Cerebellar nuclear complex (tissue), 1 donor: ENCODE results near the gene CCNG2.
A peak's percentile ranks its signal among the peaks of the same experiment; 100 is the strongest.

Source experiments
- DNase-seq, 2 experiments: peaks; one replicate each; lab custom pipeline; 2025; lab: John Stamatoyannopoulos, UW

The CCNG2 gene

DNA sequence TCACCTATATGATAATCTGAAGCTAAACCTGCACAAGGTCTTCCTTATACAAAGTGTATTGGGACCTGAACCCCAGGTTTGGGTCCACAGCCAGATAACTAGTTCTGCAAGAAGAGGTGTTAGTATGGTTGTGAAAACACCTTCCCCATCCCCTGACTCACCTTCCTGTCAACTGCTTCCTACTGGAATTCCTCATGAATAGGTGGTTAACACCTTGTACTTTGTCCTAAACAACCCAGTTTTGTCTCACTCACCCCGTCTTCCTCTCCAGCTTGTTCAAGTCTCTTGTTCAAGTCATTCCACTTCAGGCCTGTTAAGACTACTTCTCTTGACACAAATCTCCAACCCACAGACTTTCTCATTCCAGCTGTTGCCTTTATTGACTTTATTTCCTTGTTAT lies 45.5 kb downstream of the CCNG2 start:
- no peak for DNase-seq

DNA sequence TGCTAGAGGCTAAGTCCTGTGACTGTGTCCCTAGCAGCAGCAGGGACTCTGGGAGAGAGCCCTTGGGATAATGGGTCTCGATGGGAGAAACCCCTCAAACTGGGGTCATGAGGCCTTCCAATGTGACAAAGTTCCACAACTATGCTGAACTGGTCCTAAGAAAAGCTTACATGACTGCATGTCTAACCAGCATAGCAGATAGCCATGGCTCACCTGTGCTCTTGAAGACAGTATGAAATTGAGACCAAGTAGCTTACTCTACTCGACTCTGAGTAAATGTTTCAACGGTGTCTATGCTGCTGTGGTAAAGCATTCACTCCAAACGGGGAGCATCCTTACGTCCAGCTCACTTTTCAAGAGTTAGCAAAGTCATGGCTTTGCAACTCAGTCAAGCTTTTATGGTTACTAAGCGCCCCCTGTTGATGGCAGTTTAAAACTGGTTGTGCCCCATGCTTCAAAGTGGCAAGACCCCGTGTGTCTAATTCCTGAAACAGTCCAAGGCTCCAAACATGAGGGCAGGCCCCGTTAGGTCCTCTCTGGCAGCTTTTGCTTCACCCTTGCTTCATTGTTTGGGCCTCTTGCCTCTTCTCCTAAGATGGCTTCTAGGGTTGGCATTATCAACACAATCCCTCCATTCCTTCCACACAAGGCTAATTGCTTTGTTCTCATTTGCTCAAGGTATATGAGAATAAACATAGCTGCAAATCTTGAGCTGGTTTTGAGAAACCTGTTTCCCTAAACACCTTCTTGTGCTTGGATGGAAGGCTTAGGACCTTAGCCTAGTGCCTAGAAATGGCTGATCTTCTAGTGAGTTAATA lies 46.6 kb downstream of the CCNG2 start:
- peak in 1 of 2 experiments; percentile 57 for DNase-seq

DNA sequence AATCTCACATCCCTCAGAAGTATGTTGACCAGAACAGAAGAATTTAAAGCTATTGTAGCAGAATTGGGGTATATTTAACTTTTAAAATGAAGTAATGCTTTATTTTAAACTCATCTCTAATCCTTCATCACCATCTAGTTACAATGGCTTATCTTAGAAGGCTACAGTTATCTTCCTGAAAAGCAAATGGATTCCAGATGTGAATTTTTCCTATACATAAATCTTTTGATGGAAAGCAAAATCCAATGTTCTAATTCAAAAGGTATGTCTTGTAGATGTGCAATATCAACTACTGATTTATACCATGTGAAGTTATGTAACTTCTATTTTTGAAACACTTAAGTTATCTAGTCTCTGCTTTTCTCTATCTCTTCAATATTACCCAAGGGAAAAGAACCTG lies 47.6 kb downstream of the CCNG2 start:
- no peak for DNase-seq

DNA sequence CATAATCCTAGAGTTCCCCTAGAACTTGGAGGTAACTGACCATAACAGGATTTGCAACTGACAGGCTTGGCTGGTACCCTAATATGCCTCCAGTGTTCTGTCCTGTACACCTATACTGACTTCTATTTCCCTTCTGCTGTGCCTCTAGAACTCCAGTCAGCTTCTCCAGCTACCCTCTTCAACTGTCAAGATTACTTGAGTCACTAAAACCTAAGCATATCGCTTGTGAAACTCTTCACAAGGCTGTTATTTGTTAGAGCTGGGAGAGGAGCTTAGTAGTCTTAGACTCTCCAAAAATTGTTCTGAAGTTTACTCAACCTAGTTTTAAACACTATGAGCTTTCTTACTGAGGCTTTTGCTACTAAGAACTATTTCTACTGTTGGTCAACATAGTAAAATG lies 52.0 kb downstream of the CCNG2 start:
- DNase-seq: no peak

DNA sequence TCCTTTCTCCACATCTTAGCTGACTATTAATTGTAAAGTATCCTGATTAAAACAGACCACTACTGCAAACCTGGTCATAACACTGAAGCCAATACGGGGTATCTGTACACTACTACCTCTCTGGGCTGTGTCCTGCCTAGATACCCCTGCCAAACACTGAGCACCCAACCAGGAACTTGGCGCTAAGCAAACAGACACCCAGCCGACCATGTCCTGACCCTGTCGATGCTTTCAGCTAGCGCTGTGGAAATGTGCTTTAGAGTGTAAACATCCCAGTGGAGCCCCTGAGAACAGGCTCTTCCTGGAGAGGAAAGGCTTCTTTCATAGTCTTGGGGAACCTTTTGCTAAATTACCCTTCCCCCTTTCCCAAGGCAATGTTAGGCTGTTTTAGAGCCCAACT lies 52.9 kb downstream of the CCNG2 start:
- DNase-seq: no peak

DNA sequence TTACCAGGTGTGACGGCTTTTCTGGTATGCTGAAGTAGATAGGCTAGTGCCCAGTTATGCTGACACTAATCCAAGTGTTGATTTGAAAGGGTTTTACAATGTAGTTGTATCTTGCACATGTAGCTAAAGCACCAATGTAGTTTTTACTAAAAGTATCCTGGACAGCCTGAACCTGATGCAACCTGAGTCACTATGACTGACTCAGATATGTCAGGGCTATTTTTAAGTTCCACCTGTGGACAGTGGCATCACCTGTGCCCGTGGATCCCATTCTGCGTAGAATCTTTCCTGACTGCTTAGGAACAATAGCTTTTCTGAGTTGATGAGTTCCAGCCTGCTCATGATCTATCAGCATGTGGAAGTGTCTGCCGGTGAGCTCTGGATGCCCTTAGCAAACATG lies 58.1 kb downstream of the CCNG2 start:
- no peak for DNase-seq

DNA sequence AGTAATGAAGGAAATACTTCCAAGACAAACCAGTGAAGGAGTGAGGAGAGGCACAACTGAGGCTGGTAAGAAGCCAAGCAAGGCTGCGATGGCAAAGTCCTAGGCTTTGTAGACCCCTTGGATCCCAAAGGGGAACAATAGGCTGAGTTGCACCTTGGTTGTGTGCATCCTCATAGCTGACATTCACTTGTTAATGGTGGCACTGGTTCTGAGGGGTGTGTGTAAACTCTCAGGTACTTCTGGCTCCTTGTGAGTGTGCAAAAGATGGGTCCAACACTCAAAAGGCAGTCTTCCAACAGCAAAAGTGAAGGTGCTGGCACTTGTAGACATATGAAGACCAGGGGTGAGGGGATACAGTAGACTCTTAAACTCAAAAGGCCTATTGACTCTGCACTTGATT lies 60.5 kb downstream of the CCNG2 start:
- no peak for DNase-seq

DNA sequence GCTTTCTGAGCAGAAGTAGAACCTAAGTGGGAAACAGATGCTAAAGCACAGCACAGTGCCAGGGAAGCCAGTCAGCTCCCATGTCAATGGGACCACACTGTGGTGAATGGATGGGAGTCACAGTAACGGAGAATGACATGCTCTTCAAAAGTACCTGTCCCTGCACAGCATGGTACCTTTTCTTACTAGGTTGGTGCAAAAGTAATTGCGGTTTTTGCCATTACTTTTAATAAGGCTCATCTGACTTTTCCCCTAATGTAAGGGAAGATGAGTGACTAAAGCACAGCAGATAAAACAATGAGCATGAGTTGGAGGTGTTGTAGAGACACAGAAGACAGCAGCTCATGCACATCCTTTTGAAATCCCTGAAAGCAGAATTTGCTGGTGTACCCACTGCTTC lies 62.3 kb downstream of the CCNG2 start:
- no peak for DNase-seq
